VCaP (cell line): ENCODE results near the gene MSANTD3.

Experiments used
- H3K27ac ChIP-seq: fragments of 450-650 bp; 2 replicates; pipeline ENCODE4 v1.5.1; 2017
- CTCF ChIP-seq: fragments of 450-650 bp; conservative IDR thresholded peaks from 2 replicates; pipeline ENCODE4 v1.5.1; 2017; ENCODE audit warnings: mild to moderate bottlenecking, moderate library complexity

Gene MSANTD3

GRCh38 chr9:100466829-100467221 is 39.9 kb downstream of the MSANTD3 start:
- H3K27ac ChIP-seq = peak overlapping the region; percentile 38; the same call in 1 of the 2 replicates
- no peak for TF ChIP-seq CTCF

- no peak for TF ChIP-seq CTCF
- no peak overlapping the region for H3K27ac ChIP-seq
Measured at GRCh38 chr9:100468041-100468440, 41.1 kb downstream of the MSANTD3 start.

- H3K27ac ChIP-seq = no peak overlapping the region
- TF ChIP-seq CTCF = no peak
Measured at GRCh38 chr9:100472268-100472667, 45.3 kb downstream of the MSANTD3 start.

- H3K27ac ChIP-seq = peak within 1 kb of the TSS; percentile 44; the same call in 1 of the 2 replicates
- peak; percentile 56 for TF ChIP-seq CTCF
Measured at GRCh38 chr9:100472788-100473275, 45.9 kb downstream of the MSANTD3 start, which contains the start of gene TMEFF1. Gene TMEFF1, plus strand, starts transcription at chr9:100473149. Its CDS starts 396 bp downstream, at chr9:100473545.

- no peak for TF ChIP-seq CTCF
- H3K27ac ChIP-seq = peak overlapping the region; percentile 44; the same call in 1 of the 2 replicates
Measured at GRCh38 chr9:100473276-100474081, 46.5 kb downstream of the MSANTD3 start.

- no peak for TF ChIP-seq CTCF
- H3K27ac ChIP-seq = no peak overlapping the region; the same call in 1 of the 2 replicates
Measured at GRCh38 chr9:100474082-100474923, 47.4 kb downstream of the MSANTD3 start.

GRCh38 chr9:100474924-100475276 is 48.0 kb downstream of the MSANTD3 start:
- H3K27ac ChIP-seq = no peak overlapping the region
- no peak for TF ChIP-seq CTCF
